Progenitor cell of endocrine pancreas (in vitro differentiated cells): Measurements from ENCODE around the gene OLFM1. TPM values are rescaled to one million over a fixed set of nuclear protein-coding genes. Genes with fewer than 3 reads are reported as not detected.

ENCODE experiments used
- DNase-seq: peaks from one replicate; pipeline ENCODE4 v3.0.0; 2021; ENCODE audit warnings: low spot score; ENCODE audit not compliant: unreplicated experiment
- H3K27ac Mint-ChIP-seq: 2 replicates; pipeline ENCODE4 v1.8.0; 2021; ENCODE audit warnings: mild to moderate bottlenecking, moderate library complexity, mixed read lengths
- H3K27me3 Mint-ChIP-seq: 2 replicates; pipeline ENCODE4 v1.8.0; 2021; ENCODE audit warnings: mixed read lengths
- H3K36me3 Mint-ChIP-seq: 2 replicates; pipeline ENCODE4 v1.8.0; 2022; ENCODE audit warnings: mixed read lengths; ENCODE audit not compliant: insufficient read depth
- H3K4me1 Mint-ChIP-seq: 2 replicates; pipeline ENCODE4 v1.8.0; 2021; ENCODE audit warnings: low read depth, mixed read lengths
- H3K4me3 Mint-ChIP-seq: 2 replicates; pipeline ENCODE4 v1.8.0; 2021; ENCODE audit warnings: low read depth, mild to moderate bottlenecking, moderate library complexity, mixed read lengths
- H3K9me3 Mint-ChIP-seq: 2 replicates; pipeline ENCODE4 v1.8.0; 2021; ENCODE audit warnings: low read depth, mixed read lengths
- total RNA-seq: library from RNA; stranded (reverse); gene quantifications from 2 replicates; pipeline ENCODE4 v1.2.1, GENCODE V29; 2021
- TF ChIP-seq, protein P1 (sequence below): fragments of 200-600 bp; sonication (generic); IDR thresholded peaks from one replicate; pipeline ENCODE4 v1.5.0; 2021; ENCODE audit warnings: antibody characterized with exemption, mild to moderate bottlenecking; ENCODE audit not compliant: unreplicated experiment

OLFM1 gene
- total RNA-seq, 1 donor from 2014 or later, result 1.7 TPM

DNA sequence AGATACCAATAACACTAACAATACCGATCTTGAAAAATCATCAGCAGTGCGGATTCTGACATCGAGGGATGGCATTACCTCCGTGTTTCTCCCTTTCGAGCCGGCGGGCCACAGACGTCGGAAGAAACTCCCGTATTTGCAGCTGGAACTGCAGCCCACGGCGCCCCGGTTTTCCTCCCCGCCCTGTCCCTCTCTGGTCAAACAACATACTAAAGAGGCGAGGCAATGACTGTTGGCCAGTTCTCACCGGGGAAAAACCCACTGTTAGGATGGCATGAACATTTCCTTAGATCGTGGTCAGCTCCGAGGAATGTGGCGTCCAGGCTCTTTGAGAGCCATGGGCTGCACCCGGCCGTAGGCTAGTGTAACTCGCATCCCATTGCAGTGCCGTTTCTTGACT lies 32.8 kb downstream of the OLFM1 start:
- TF ChIP-seq, protein P1, sequence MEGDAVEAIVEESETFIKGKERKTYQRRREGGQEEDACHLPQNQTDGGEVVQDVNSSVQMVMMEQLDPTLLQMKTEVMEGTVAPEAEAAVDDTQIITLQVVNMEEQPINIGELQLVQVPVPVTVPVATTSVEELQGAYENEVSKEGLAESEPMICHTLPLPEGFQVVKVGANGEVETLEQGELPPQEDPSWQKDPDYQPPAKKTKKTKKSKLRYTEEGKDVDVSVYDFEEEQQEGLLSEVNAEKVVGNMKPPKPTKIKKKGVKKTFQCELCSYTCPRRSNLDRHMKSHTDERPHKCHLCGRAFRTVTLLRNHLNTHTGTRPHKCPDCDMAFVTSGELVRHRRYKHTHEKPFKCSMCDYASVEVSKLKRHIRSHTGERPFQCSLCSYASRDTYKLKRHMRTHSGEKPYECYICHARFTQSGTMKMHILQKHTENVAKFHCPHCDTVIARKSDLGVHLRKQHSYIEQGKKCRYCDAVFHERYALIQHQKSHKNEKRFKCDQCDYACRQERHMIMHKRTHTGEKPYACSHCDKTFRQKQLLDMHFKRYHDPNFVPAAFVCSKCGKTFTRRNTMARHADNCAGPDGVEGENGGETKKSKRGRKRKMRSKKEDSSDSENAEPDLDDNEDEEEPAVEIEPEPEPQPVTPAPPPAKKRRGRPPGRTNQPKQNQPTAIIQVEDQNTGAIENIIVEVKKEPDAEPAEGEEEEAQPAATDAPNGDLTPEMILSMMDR, result no peak
- DNase-seq, result no peak
- Mint-ChIP-seq H3K9me3 (peaks cover 3% of the 10 kb centered on the region), H3K27ac (no peak overlapping the region), H3K36me3 (no peaks in the 10 kb centered on the region), H3K4me1 (no peaks in the 10 kb centered on the region), H3K27me3 (peaks cover 41% of the 10 kb centered on the region), H3K4me3 (no peak overlapping the region)

DNA sequence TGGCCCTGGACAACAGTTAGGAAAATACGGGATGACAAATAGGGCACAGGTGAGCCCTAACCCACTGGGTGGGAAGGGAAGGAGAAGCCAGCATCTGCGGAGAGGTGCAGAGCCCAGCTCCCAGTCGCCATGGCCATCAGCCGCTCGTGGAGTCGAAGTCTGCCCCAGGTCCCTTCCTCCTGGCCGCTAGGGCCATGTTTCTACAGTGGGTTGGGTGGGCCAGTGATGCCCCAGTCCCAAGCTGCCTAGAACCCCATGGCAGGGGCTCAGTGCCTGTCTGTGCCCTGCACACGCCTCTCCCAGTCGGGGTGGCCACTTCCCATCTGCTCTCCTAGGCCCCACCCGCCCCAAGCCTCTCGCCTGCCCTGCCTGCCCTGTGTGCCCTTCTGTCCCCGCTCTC lies 34.8 kb downstream of the OLFM1 start:
- no peaks in the 10 kb centered on the region for H3K4me1 Mint-ChIP-seq
- H3K27me3 Mint-ChIP-seq, result peaks cover 32% of the 10 kb centered on the region
- no peak for DNase-seq
- H3K9me3 Mint-ChIP-seq, result peaks cover 3% of the 10 kb centered on the region
- no peak overlapping the region for H3K4me3 Mint-ChIP-seq
- TF ChIP-seq, protein P1, result no peak
- no peaks in the 10 kb centered on the region for H3K36me3 Mint-ChIP-seq
- no peak overlapping the region for H3K27ac Mint-ChIP-seq

DNA sequence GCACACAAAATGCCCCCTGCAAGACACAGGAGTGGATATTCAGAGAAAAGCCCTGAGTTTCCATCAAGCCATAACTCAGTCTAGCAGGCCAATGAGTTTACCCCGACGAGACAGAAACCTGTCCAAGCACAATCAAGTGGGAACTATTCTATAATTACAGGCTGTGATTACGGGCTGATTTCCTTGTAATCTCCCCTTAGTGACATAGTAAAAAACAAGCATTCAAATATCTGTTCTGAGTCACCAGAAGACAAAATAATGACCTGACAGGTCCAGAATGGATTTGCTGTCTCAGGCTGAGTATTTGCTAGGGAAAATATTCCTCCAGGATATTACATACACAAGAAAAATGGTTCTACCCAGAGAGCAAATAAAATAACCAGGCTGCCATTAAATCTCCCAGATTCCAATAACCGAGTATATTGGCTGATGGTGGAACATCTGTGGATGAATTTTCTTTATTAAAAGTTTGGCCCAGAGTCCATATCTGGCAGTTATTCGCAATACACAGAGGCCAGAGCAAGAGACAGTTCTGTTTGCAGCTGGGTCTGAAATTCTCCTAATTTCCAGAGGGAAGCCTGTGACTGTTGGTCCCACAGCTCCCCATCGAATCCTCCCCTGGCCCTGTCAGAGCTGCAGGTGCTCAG lies 35.8 kb downstream of the OLFM1 start:
- Mint-ChIP-seq H3K36me3 (no peaks in the 10 kb centered on the region), H3K27me3 (peaks cover 34% of the 10 kb centered on the region), H3K9me3 (peaks cover 3% of the 10 kb centered on the region), H3K4me3 (no peak overlapping the region), H3K4me1 (no peaks in the 10 kb centered on the region), H3K27ac (no peak overlapping the region)
- TF ChIP-seq, protein P1, result no peak
- DNase-seq, result no peak

DNA sequence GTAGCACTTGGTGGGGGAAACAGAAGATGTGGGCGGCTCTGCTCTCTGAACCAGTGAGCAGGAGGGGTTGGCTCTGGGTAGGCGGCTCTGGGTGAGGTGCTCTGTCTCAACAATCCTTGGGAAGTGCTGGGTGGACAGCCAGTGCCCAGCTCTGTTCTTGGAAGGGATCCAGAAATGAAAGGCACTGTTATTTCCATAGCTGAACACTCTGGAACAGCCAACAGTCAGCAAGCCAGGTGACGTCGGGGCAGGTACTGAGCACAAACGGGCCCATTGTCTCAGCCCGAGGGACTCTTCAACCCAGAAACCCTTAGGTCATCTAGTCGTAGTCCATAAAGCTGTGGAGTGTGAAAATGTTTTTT lies 36.3 kb downstream of the OLFM1 start:
- Mint-ChIP-seq H3K36me3 (no peaks in the 10 kb centered on the region), H3K4me3 (no peak overlapping the region), H3K27me3 (peaks cover 36% of the 10 kb centered on the region), H3K27ac (no peak overlapping the region), H3K9me3 (peaks cover 3% of the 10 kb centered on the region), H3K4me1 (no peaks in the 10 kb centered on the region)
- no peak for DNase-seq
- TF ChIP-seq, protein P1, result no peak

DNA sequence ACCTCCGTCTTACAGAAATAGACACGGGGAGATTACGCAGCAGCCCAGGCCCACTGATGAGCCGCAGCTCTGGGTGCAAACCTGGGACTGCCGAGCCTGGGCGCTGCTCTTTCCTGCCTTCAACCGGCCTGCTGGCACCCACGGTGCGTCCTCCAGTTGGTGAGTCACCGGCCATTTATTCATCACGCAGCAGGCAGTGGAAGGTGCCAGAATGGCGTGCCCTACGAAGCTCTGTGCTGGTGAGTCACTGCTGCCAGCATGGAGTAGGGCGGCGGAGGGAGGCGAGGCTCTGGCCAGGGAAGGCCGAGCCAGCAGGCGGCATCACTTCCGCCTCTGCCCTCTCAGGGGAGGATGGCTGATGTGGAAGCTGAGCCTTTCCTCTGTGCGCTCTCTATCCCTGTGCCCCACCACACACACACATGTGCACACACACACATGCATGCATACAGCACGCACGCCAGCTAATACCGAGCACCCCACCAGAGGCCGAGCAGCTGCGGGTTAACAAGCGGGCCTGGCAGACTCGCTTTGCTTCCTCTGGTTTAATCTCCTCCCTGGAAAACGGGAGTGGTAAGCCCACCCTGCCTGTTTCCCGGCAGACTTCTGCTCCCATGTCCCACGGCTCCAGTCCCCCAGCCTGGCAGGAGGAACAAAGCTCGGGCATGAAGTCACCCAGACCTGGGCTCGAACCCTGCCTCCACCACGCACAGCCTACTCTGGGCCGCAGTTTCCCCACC lies 39.2 kb downstream of the OLFM1 start:
- no peaks in the 10 kb centered on the region for H3K36me3 Mint-ChIP-seq
- H3K27ac Mint-ChIP-seq, result no peak overlapping the region
- H3K4me3 Mint-ChIP-seq, result no peak overlapping the region
- H3K9me3 Mint-ChIP-seq, result peaks cover 6% of the 10 kb centered on the region
- no peak for DNase-seq
- no peaks in the 10 kb centered on the region for H3K4me1 Mint-ChIP-seq
- H3K27me3 Mint-ChIP-seq, result peaks cover 31% of the 10 kb centered on the region
- TF ChIP-seq, protein P1, result no peak
